ENCODE measurements around the gene FOXP1. TPM values are rescaled to one million over a fixed set of nuclear protein-coding genes. Genes with fewer than 3 reads are reported as not detected.

FOXP1 gene
- total RNA-seq, 1 donor from 2014 or later: 107 TPM

DNA sequence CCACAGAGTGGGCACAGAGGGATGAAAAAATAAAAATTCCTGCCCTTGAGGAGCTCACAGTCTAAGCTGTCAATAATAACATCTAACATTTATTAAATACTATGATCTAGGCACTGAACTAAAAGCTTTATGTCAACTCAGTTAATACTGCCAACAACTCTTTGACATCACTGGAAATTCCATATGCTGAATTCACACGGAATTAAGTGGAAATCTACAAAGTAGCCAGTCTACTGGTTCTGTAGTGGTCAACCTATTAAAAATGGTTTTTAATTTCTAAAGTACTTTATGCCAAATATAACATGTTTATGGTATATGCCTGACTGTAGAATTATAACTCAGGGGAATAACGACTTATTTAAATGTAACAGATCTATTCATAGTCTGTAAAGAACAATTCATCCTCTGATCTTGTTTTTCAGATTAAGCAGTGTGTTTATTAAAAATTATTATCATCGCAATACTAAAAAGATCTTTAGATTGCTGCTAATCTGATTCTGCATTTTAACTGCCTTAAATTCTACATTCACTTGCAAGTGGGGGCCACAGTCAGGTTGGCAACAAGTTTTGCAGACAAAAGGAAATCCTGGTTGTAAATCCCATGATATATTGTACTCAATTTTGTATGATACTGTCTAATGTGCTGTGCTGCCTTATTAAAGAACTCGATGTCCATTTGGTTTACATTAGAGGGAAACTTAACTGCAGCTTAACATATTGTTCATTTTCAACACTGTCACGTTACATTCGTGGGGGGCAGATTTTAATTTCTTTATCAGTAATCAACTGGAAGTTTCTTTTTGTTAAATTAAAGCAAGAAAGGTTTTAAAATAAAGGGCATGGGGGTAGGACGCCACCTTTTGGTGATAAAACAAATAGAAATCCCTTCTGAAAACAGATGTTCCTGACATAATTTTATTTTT is 2.6 kb upstream of the FOXP1 start:
- TF ChIP-seq, protein P1, sequence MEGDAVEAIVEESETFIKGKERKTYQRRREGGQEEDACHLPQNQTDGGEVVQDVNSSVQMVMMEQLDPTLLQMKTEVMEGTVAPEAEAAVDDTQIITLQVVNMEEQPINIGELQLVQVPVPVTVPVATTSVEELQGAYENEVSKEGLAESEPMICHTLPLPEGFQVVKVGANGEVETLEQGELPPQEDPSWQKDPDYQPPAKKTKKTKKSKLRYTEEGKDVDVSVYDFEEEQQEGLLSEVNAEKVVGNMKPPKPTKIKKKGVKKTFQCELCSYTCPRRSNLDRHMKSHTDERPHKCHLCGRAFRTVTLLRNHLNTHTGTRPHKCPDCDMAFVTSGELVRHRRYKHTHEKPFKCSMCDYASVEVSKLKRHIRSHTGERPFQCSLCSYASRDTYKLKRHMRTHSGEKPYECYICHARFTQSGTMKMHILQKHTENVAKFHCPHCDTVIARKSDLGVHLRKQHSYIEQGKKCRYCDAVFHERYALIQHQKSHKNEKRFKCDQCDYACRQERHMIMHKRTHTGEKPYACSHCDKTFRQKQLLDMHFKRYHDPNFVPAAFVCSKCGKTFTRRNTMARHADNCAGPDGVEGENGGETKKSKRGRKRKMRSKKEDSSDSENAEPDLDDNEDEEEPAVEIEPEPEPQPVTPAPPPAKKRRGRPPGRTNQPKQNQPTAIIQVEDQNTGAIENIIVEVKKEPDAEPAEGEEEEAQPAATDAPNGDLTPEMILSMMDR (IDR thresholded peaks at IDR 0.05; ENCODE audit: insufficient read depth, low read depth, low read length): peak; percentile 70
- TF ChIP-seq EZH2 (IDR thresholded peaks at IDR 0.05; ENCODE audit: insufficient read depth, low read length): no peak
- Mint-ChIP-seq H3K27ac (ENCODE audit: unreplicated experiment) (peak overlapping the region; percentile 16), H3K4me1 (ENCODE audit: low read depth, unreplicated experiment) (peaks cover 32% of the 10 kb centered on the region), H3K4me3 (ENCODE audit: unreplicated experiment) (peak overlapping the region; percentile 88), H3K27me3 (ENCODE audit: low read depth, unreplicated experiment) (no peaks in the 10 kb centered on the region), H3K36me3 (ENCODE audit: low read depth, unreplicated experiment) (peaks cover 1% of the 10 kb centered on the region), H3K9me3 (ENCODE audit: unreplicated experiment) (no peaks in the 10 kb centered on the region)
- Histone ChIP-seq H2AFZ (ENCODE audit: low read depth, low read length) (no peak overlapping the region), H3K79me2 (ENCODE audit: insufficient read depth, low read length) (peaks cover 53% of the 10 kb centered on the region), H3K27ac (ENCODE audit: low read depth, low read length) (peak overlapping the region; percentile 82), H3K27me3 (ENCODE audit: insufficient read depth, low read length) (no peaks in the 10 kb centered on the region), H3K36me3 (ENCODE audit: insufficient read depth, low read length) (no peaks in the 10 kb centered on the region), H3K4me2 (ENCODE audit: low read length) (peak overlapping the region; percentile 88), H4K20me1 (ENCODE audit: insufficient read depth, low read length) (no peaks in the 10 kb centered on the region), H3K4me3 (ENCODE audit: insufficient read depth, low read depth, low read length) (peak overlapping the region; percentile 74), H3K9me3 (ENCODE audit: insufficient read depth, low read depth, low read length) (no peaks in the 10 kb centered on the region), H3K9ac (ENCODE audit: low read length) (peak overlapping the region; percentile 99), H3K4me1 (ENCODE audit: insufficient read depth, low read length) (peaks cover 31% of the 10 kb centered on the region)
- DNase-seq (ENCODE audit: low read depth) (peak; percentile 24), FAIRE-seq (peak; percentile 65)

DNA sequence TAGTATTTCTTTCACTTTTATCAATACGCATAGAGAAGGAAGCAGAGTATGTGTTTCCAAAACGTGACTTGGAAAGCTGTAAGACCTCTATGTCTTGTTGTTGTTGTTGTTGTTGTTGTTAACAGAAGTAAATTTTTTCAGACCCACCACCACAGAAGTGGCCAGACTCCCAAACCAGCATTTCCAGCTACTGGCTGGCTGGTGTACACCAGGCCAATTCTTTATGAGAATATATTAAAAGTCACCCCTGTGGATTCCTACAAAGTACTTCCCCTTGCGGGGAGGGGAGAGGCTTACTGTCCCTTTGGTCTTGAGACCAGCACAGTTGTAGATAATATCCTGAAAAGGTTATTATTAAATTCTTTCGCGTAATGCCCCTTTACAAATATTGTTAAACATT is 1.6 kb upstream of the FOXP1 start:
- no peaks in the 10 kb centered on the region for H4K20me1 ChIP-seq (ENCODE audit: insufficient read depth, low read length)
- DNase-seq (ENCODE audit: low read depth): no peak
- H3K4me3 ChIP-seq (ENCODE audit: insufficient read depth, low read depth, low read length): peak overlapping the region; percentile 74
- TF ChIP-seq EZH2 (IDR thresholded peaks at IDR 0.05; ENCODE audit: insufficient read depth, low read length): no peak
- TF ChIP-seq, protein P1 (IDR thresholded peaks at IDR 0.05; ENCODE audit: insufficient read depth, low read depth, low read length): no peak
- peaks cover under 1% of the 10 kb centered on the region for H3K36me3 Mint-ChIP-seq (ENCODE audit: low read depth, unreplicated experiment)
- peaks cover 31% of the 10 kb centered on the region for H3K4me1 Mint-ChIP-seq (ENCODE audit: low read depth, unreplicated experiment)
- no peaks in the 10 kb centered on the region for H3K9me3 Mint-ChIP-seq (ENCODE audit: unreplicated experiment)
- H3K4me2 ChIP-seq (ENCODE audit: low read length): peak overlapping the region; percentile 88
- H3K27me3 ChIP-seq (ENCODE audit: insufficient read depth, low read length): no peaks in the 10 kb centered on the region
- no peak overlapping the region for H2AFZ ChIP-seq (ENCODE audit: low read depth, low read length)
- peak overlapping the region; percentile 99 for H3K9ac ChIP-seq (ENCODE audit: low read length)
- H3K79me2 ChIP-seq (ENCODE audit: insufficient read depth, low read length): peaks cover 63% of the 10 kb centered on the region
- peak overlapping the region; percentile 88 for H3K4me3 Mint-ChIP-seq (ENCODE audit: unreplicated experiment)
- H3K36me3 ChIP-seq (ENCODE audit: insufficient read depth, low read length): no peaks in the 10 kb centered on the region
- H3K27me3 Mint-ChIP-seq (ENCODE audit: low read depth, unreplicated experiment): no peaks in the 10 kb centered on the region
- H3K27ac ChIP-seq (ENCODE audit: low read depth, low read length): peak overlapping the region; percentile 82
- FAIRE-seq: no peak
- peaks cover 29% of the 10 kb centered on the region for H3K4me1 ChIP-seq (ENCODE audit: insufficient read depth, low read length)
- no peaks in the 10 kb centered on the region for H3K9me3 ChIP-seq (ENCODE audit: insufficient read depth, low read depth, low read length)
- peak overlapping the region; percentile 83 for H3K27ac Mint-ChIP-seq (ENCODE audit: unreplicated experiment)

Data from astrocyte (in vitro differentiated cells and primary cell).